Astrocyte (in vitro differentiated cells and primary cell): ENCODE measurements around the gene SLC9C1.

Experiments
- CTCF ChIP-seq: IDR thresholded peaks from 2 replicates; pipeline ENCODE4 v1.5.1; 2011; ENCODE audit warnings: low read depth, mild to moderate bottlenecking, inconsistent platforms, low read length, moderate library complexity; ENCODE audit not compliant: insufficient read depth
- EZH2 ChIP-seq: IDR thresholded peaks from 2 replicates; pipeline ENCODE4 v1.6.1; 2012; ENCODE audit warnings: mild to moderate bottlenecking, low read length, inconsistent platforms; ENCODE audit not compliant: insufficient read depth

DNA sequence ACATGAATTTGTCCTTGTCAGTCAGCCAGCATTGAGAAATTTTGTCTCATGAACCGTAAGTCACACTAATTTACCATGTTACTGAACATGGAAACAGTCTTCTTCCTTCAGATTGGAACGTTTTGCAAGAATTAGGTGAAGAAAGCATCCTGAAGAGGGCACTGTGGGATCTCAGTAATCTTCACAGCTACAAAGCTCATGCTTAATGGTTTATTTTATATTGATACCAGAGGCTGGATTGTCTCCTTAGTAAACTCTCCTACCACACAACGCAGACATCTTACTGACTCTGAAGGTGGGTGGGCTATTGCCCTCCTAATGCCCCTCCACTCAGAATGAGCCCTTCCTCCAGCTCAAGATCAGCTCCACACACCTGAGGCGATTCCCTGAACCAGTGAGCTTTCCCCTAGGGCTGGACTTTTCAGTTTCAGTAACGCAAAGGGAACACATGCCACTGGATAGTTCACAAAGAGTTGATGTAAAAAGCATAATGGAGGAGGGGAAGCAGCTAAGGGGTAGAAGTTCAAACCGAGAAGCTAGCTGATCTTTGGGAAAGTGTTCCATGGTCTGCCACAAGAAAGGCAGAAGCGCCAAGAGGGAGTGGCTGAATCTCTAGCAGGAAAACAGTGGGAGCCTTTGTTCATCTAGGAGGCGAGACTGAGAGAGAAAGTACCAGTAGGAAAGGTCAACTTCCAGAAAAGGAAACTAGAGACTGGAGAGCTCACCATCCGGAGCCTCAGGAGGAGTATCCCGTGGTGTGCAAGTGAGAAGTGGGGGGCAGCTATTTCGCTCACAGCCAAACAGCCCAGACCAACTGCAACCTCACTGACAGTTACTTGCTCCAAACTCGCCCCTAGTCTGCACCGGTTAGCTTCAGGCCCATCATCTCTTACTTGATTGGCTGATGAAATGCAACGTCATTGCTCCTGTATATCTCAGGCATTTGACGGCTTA is at the start of gene SLC9C1:
- TF ChIP-seq CTCF (peak; percentile 77), EZH2 (no peak)
